SU-DHL-6 (cell line): ENCODE data around the gene GPR132.

Source experiments
- H2AFZ ChIP-seq: fragments of 200-600 bp; sonication (generic); 2 replicates; pipeline ENCODE4 v1.6.1; 2014; ENCODE audit warnings: low read depth, mild to moderate bottlenecking, moderate library complexity, mixed read lengths, antibody characterized with exemption, low read length; ENCODE audit not compliant: severe bottlenecking
- H3F3A ChIP-seq: fragments of 200-600 bp; shearing (Covaris generic); 2 replicates; pipeline ENCODE4 v1.6.0; 2016; ENCODE audit warnings: antibody characterized with exemption, mild to moderate bottlenecking; ENCODE audit not compliant: insufficient read depth
- H3K27ac ChIP-seq: fragments of 200-600 bp; sonication (generic); 2 replicates; pipeline ENCODE4 v1.5.1; 2016; ENCODE audit warnings: low read depth, mild to moderate bottlenecking, low read length, moderate library complexity, mixed read lengths
- H3K27me3 ChIP-seq: fragments of 200-600 bp; sonication (generic), shearing (Covaris generic); 2 replicates; pipeline ENCODE4 v1.6.0; 2014; ENCODE audit warnings: mild to moderate bottlenecking, low read length
- H3K36me3 ChIP-seq: fragments of 200-600 bp; sonication (generic); 2 replicates; pipeline ENCODE4 v1.6.1; 2014; ENCODE audit warnings: mild to moderate bottlenecking, low read length, mixed read lengths
- H3K4me2 ChIP-seq: fragments of 300-600, 200-600 bp; shearing (Covaris generic), sonication (generic); 2 replicates; pipeline ENCODE4 v1.6.0; 2014; ENCODE audit warnings: low read length, low read depth, mild to moderate bottlenecking; ENCODE audit not compliant: poor library complexity, severe bottlenecking
- H3K4me3 ChIP-seq: fragments of 200-600 bp; sonication (generic); 2 replicates; pipeline ENCODE4 v1.5.1; 2014; ENCODE audit warnings: antibody characterized with exemption, low read length, mild to moderate bottlenecking, mixed read lengths; ENCODE audit not compliant: insufficient read depth, poor library complexity, severe bottlenecking
- H3K79me2 ChIP-seq: fragments of 200-600 bp; sonication (generic); 2 replicates; pipeline ENCODE4 v1.6.1; 2014; ENCODE audit warnings: mild to moderate bottlenecking, low read length, moderate library complexity; ENCODE audit not compliant: insufficient read depth
- H3K9ac ChIP-seq: fragments of 200-600 bp; sonication (generic); 2 replicates; pipeline ENCODE4 v1.7.0; 2014; ENCODE audit warnings: mild to moderate bottlenecking, low read length
- H3K9me2 ChIP-seq: fragments of 200-600 bp; sonication (generic); replicated peaks from 2 replicates; pipeline ENCODE4 v1.6.1; 2014; ENCODE audit warnings: low read length; ENCODE audit not compliant: insufficient read depth
- H3K9me3 ChIP-seq: fragments of 200-600 bp; sonication (generic); 2 replicates; pipeline ENCODE4 v1.6.1; 2014; ENCODE audit warnings: low read length, mixed read lengths; ENCODE audit not compliant: insufficient read depth
- H4K20me1 ChIP-seq: fragments of 200-600 bp; sonication (generic); 2 replicates; pipeline ENCODE4 v1.6.1; 2014; ENCODE audit warnings: low read depth, mild to moderate bottlenecking, antibody characterized with exemption, low read length, moderate library complexity, mixed read lengths
- EZH2phosphoT487 ChIP-seq: fragments of 200-600 bp; sonication (generic), shearing (Covaris generic); conservative IDR thresholded peaks from 2 replicates; pipeline ENCODE4 v1.6.1; 2018; ENCODE audit warnings: mild to moderate bottlenecking, antibody characterized with exemption, low read length, moderate library complexity, mixed read lengths
- TF ChIP-seq, protein P1 (sequence below): fragments of 200-600 bp; sonication (generic); IDR thresholded peaks from one replicate; pipeline ENCODE4 v1.5.1; 2017; ENCODE audit warnings: antibody characterized with exemption, mild to moderate bottlenecking, low read length, moderate library complexity; ENCODE audit not compliant: insufficient read depth, poor library complexity, severe bottlenecking

The GPR132 gene

DNA sequence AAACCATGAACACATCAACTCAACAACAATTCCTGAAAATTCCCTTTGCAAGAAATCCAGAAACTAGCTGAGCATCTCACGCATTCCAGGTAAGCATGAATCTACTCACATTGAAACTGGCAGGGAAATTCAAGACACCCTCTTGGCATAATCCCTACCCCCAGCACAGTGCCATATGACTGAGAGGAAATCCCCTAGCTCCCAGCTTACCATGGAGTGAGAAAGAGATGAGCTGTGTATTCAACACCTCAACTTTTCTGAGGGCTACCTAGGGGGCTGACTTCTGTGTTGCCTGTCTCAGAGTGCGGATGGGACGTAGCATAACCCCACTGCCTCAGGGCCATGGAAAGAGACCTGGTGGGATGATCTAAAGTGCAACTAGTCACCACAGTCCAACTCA, 37.7 kb upstream of the GPR132 start:
- Histone ChIP-seq H3K9ac (no peak overlapping the region), H3K4me2 (no peak overlapping the region), H3K27ac (no peak overlapping the region), H3K4me3 (no peak overlapping the region), H2AFZ (no peak overlapping the region), H3F3A (no peaks in the 10 kb centered on the region), H3K27me3 (no peaks in the 10 kb centered on the region), H3K9me3 (no peaks in the 10 kb centered on the region), H3K9me2 (no peaks in the 10 kb centered on the region), H3K36me3 (no peaks in the 10 kb centered on the region), H4K20me1 (no peaks in the 10 kb centered on the region), H3K79me2 (no peaks in the 10 kb centered on the region)
- TF ChIP-seq, protein P1, sequence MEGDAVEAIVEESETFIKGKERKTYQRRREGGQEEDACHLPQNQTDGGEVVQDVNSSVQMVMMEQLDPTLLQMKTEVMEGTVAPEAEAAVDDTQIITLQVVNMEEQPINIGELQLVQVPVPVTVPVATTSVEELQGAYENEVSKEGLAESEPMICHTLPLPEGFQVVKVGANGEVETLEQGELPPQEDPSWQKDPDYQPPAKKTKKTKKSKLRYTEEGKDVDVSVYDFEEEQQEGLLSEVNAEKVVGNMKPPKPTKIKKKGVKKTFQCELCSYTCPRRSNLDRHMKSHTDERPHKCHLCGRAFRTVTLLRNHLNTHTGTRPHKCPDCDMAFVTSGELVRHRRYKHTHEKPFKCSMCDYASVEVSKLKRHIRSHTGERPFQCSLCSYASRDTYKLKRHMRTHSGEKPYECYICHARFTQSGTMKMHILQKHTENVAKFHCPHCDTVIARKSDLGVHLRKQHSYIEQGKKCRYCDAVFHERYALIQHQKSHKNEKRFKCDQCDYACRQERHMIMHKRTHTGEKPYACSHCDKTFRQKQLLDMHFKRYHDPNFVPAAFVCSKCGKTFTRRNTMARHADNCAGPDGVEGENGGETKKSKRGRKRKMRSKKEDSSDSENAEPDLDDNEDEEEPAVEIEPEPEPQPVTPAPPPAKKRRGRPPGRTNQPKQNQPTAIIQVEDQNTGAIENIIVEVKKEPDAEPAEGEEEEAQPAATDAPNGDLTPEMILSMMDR, result no peak
- TF ChIP-seq EZH2phosphoT487, result no peak

DNA sequence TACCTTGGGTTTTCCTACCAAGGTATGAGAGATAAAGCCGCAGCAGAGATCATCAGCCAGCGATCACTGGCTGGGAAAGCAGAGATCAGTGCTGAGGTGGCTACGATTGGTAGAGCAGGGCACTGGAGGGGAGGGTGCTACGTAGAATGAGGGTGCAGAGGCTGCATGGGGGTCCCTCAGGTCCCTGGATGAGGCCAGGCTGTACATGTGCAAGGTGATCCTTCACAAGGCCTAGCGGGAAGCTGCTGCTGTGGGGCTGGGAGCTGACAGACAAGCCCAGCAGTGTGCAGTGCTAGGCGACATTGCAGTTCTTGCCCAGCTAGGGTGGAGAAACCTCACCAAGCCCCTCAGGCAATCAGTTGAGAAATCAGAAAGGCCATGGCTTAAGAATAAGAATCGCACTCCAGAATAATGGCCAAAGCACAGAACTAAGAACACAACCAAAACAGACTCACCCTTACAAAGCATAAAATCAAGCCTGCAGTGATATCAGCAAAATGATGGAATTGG, 37.2 kb upstream of the GPR132 start:
- TF ChIP-seq, protein P1, result no peak
- TF ChIP-seq EZH2phosphoT487, result no peak
- no peaks in the 10 kb centered on the region for H3K9me3 ChIP-seq
- no peaks in the 10 kb centered on the region for H3K79me2 ChIP-seq
- no peaks in the 10 kb centered on the region for H3F3A ChIP-seq
- H3K27ac ChIP-seq, result no peak overlapping the region
- H3K36me3 ChIP-seq, result no peaks in the 10 kb centered on the region
- H4K20me1 ChIP-seq, result no peaks in the 10 kb centered on the region
- H3K9ac ChIP-seq, result no peak overlapping the region
- no peak overlapping the region for H3K4me3 ChIP-seq
- no peak overlapping the region for H3K4me2 ChIP-seq
- no peak overlapping the region for H2AFZ ChIP-seq
- no peaks in the 10 kb centered on the region for H3K9me2 ChIP-seq
- H3K27me3 ChIP-seq, result no peaks in the 10 kb centered on the region

DNA sequence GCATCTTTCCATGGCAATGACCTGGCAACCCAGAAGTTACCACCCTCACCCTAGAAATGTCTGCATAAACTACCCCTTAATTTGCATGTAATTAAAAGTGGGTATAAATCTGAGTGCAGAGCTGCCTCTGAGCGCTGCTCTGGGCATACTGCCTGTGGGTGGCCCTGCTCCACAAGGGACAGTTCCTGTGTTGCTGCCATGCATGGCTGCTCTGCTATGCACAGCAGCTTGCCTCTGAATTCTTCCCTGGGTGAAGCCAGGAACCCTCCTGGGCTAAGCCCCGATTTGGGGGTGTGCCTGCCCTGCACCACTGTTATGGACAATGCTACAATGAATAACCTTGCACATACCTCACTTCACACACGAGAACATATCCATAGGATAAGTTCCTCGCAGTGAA, 35.7 kb upstream of the GPR132 start:
- TF ChIP-seq, protein P1, result no peak
- TF ChIP-seq EZH2phosphoT487, result no peak
- no peaks in the 10 kb centered on the region for H3K36me3 ChIP-seq
- no peak overlapping the region for H3K9ac ChIP-seq
- no peaks in the 10 kb centered on the region for H4K20me1 ChIP-seq
- no peaks in the 10 kb centered on the region for H3F3A ChIP-seq
- H3K9me3 ChIP-seq, result no peaks in the 10 kb centered on the region
- H3K79me2 ChIP-seq, result no peaks in the 10 kb centered on the region
- no peaks in the 10 kb centered on the region for H3K27me3 ChIP-seq
- H3K4me2 ChIP-seq, result no peak overlapping the region
- H3K9me2 ChIP-seq, result no peaks in the 10 kb centered on the region
- H3K4me3 ChIP-seq, result no peak overlapping the region
- no peak overlapping the region for H3K27ac ChIP-seq
- H2AFZ ChIP-seq, result no peak overlapping the region

DNA sequence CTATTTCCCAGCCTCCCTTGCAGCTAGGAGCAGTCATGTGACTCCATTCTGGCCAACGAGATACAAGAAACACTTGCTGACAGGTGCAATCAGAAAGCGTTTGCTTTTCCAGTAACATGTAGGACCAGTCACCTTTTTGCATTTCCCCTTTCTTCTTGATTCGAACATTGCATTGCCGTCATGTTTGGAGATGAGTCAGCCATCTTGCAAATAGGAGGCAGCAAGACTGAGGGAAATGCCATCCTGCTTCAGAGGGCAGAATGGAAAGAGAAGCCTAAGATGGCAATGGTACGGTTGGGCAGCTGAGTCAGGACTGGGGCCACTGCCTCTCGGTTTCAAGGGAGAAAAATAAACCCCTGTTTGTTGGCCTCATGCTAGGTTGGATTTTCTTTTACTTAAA, 34.5 kb upstream of the GPR132 start:
- Histone ChIP-seq H4K20me1 (no peaks in the 10 kb centered on the region), H3K9me2 (no peaks in the 10 kb centered on the region), H3K36me3 (no peaks in the 10 kb centered on the region), H3K4me3 (no peak overlapping the region), H3F3A (no peaks in the 10 kb centered on the region), H3K27ac (no peak overlapping the region), H3K4me2 (no peak overlapping the region), H3K27me3 (no peaks in the 10 kb centered on the region), H2AFZ (no peak overlapping the region), H3K9me3 (no peaks in the 10 kb centered on the region), H3K9ac (no peak overlapping the region), H3K79me2 (no peaks in the 10 kb centered on the region)
- TF ChIP-seq, protein P1, result no peak
- no peak for TF ChIP-seq EZH2phosphoT487
